CD4-positive, alpha-beta T cell treated with Interleukin-2 at 100 ng/mL for 4 hours (primary cell): Measurements from ENCODE around the gene ZNF202.

Experiments
- DNase-seq: peaks from one replicate; pipeline ENCODE4 v3.0.0-alpha.2; 2020; ENCODE audit warnings: low spot score

The ZNF202 gene

DNA sequence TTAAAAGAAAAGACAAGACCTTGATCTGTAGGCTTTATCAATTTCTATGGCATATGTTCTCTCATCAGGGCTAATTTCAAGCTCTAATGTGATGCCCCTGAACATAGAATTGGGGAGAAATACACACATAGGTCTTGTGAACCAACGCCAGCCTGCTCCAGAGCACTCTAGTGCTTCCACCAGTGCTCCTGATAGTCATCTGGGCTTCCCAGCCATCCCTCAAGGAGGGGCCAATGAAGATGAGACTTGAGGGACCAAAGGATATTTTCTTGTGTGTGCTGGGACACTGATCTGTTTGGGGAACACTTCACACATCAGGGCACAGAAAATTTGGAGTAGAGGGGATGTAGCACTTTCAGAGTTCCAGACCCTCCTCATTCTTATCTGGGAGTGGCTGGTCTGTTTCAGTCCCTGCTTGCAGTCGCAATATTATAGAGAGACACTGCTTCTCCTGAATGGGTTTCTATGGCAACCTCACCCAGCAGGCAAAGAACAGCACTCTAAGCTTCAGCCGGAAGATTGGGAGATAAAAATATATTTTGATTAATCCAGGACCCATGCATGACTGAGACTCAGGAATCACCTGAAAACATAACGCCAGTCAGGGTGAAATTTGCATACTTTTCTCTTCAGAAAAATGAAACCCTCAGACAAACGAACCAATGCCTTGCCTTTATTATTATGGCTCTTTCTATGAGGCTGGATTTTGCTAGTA is 58.6 kb downstream of the ZNF202 start:
- DNase-seq = no peak

DNA sequence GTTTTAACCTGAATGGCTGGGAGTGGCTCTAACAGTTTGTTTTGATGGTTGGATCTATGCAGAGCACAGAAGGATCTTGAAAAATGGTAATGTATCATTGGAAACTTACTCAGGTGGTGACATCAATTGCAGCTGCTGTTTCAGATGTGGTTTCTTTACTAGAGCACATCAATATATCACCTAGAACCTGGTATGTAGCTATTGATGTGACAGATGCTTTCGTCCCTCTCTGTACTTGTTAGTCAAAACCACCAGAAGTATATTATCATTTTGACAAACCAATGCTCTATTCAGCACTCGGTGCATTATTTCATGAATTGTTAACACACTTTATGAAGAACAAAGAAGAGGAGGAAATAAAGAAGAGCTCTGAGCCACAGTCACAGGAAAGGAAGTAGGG is 60.4 kb downstream of the ZNF202 start:
- DNase-seq = peak; percentile 5

DNA sequence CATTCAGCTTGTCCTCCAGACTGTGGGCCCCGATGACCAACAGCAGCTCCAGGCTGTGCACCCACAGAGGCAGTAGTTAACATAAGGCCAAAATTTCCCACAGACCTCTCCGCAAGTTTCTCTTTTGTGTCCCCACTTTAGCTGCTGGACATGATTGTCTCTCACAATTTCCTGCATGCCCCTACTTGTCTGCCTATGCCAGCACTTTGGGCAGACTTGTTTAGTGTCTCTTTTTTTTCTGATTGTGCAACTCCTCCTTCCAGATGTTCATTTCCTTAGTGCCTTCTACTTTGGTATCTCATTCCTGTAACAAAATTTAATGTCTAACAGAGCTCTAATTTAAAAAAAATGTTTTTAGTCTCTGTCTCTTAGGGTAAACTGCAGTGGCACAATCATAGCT is 63.2 kb downstream of the ZNF202 start:
- DNase-seq = no peak

DNA sequence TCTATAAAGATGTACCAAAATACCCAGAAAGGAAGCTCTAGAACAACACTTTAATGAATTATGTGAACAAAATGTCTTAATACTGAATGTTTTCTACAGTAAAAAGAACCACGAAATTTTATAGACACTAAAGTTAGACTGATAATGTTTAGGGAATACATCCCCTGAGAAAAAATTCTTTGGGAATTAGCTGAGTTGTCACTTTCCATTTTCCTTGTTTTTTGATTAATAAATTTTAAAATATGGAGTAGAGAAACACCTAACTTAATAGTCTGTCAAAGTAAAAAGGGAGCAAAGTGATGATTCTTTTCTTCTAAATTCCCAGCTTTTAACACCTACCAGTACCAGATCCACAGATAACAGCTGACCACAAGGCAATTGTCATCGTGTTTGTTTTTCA is 64.0 kb downstream of the ZNF202 start:
- DNase-seq = no peak

DNA sequence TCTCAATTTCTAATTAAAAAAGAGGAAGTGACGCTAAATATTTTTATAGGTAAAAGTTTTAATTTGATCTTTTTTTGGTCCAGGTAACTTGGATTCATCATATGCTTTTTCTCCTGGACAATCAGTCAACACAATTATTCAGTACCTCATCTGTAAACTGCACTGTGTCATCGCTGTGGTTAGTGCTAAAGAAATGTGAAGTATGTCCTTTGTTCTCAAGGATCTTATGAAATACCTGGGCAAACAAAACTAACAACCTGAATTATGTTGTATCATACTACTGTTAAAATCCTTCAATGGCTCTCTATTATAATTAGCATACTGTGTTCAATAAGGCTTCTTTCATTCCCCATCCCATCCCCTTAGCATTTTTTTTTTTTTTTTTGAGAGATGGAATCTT is 67.2 kb downstream of the ZNF202 start:
- DNase-seq = no peak
